PC-3 (cell line): ENCODE measurements around the gene CIDEC. TPM values are rescaled to one million over a fixed set of nuclear protein-coding genes. Genes with fewer than 3 reads are reported as not detected.

Experiments used
- ATAC-seq: fragments of 200-7000 bp; cut with Tn5 transposase; 2 replicates; pipeline ENCODE4 v1.9.1; 2020; ENCODE audit warnings: mild to moderate bottlenecking, moderate library complexity
- BruUV-seq: library from RNA; stranded (reverse); fragments of 400-500 nt; replicated peaks from 2 replicates; lab custom pipeline; 2021; lab: Mats Ljungman, UMichigan
- CTCF ChIA-PET: fragments of 300-600 bp; sonication (Branson Sonifier 250); formaldehyde crosslinking; loops from one replicate; lab custom pipeline; 2022; ENCODE audit warnings: antibody characterized with exemption; lab: Charles Lee
- POLR2A ChIA-PET: fragments of 300-600 bp; sonication (Branson Sonifier 250); formaldehyde crosslinking; loops from one replicate; lab custom pipeline; 2022; ENCODE audit warnings: antibody characterized with exemption; ENCODE audit not compliant: unreplicated experiment; lab: Charles Lee
- DNase-seq: peaks from one replicate; pipeline ENCODE4 v3.0.0-alpha.2; 2015
- H2AFZ ChIP-seq: fragments of 300-600 bp; sonication (generic); 2 replicates; pipeline ENCODE4 v1.6.0; 2016; ENCODE audit warnings: antibody characterized with exemption, low read length
- H3F3A ChIP-seq: fragments of 300-600 bp; sonication (generic); one replicate; pipeline ENCODE4 v1.6.0; 2017; ENCODE audit warnings: antibody characterized with exemption, low read length, control low read depth, mild to moderate bottlenecking; ENCODE audit not compliant: unreplicated experiment
- H3K27ac ChIP-seq: fragments of 300-600 bp; sonication (generic); 2 replicates; pipeline ENCODE4 v1.5.1; 2016; ENCODE audit warnings: mild to moderate bottlenecking, low read length
- H3K27me3 ChIP-seq: fragments of 300-600 bp; sonication (generic); 2 replicates; pipeline ENCODE4 v1.6.1; 2016; ENCODE audit warnings: low read length, mixed read lengths
- H3K36me3 ChIP-seq: fragments of 300-600 bp; sonication (generic); 2 replicates; pipeline ENCODE4 v1.6.1; 2016; ENCODE audit warnings: low read depth, mixed run types, low read length, mixed read lengths
- H3K4me1 ChIP-seq: fragments of 300-600 bp; sonication (generic); 2 replicates; pipeline ENCODE4 v1.5.1; 2016; ENCODE audit warnings: low read length; ENCODE audit not compliant: insufficient read depth
- H3K4me2 ChIP-seq: fragments of 300-600 bp; sonication (generic); 2 replicates; pipeline ENCODE4 v1.6.0; 2016; ENCODE audit warnings: low read length
- H3K4me3 ChIP-seq: fragments of 300-600 bp; sonication (generic); 2 replicates; pipeline ENCODE4 v1.5.1; 2016; ENCODE audit warnings: mild to moderate bottlenecking, low read length, mixed read lengths
- H3K79me2 ChIP-seq: fragments of 300-600 bp; sonication (generic); 2 replicates; pipeline ENCODE4 v1.6.1; 2017; ENCODE audit warnings: low read length, mixed read lengths
- H3K9ac ChIP-seq: fragments of 300-600 bp; sonication (generic); 2 replicates; pipeline ENCODE4 v1.6.0; 2016; ENCODE audit warnings: mild to moderate bottlenecking, low read length
- H3K9me2 ChIP-seq: fragments of 300-600 bp; sonication (generic); replicated peaks from 2 replicates; pipeline ENCODE4 v1.6.1; 2016; ENCODE audit warnings: mixed run types, low read length, mixed read lengths
- H3K9me3 ChIP-seq: fragments of 300-600 bp; sonication (generic); 2 replicates; pipeline ENCODE4 v1.6.1; 2016; ENCODE audit warnings: low read length, mixed read lengths
- H4K20me1 ChIP-seq: fragments of 300-600 bp; sonication (generic); 2 replicates; pipeline ENCODE4 v1.6.1; 2016; ENCODE audit warnings: low read length, mixed read lengths
- EZH2 ChIP-seq: fragments of 300-600 bp; sonication (generic); IDR thresholded peaks from one replicate; pipeline ENCODE4 v1.6.1; 2017; ENCODE audit warnings: antibody characterized with exemption, mild to moderate bottlenecking, low read length; ENCODE audit not compliant: unreplicated experiment
- EZH2phosphoT487 ChIP-seq: fragments of 300-600 bp; sonication (generic); IDR thresholded peaks from 2 replicates; pipeline ENCODE4 v1.6.1; 2018; ENCODE audit warnings: mild to moderate bottlenecking, antibody characterized with exemption, low read length, borderline replicate concordance
- intact Hi-C: fragments of 100-400 bp; cut with micrococcal nuclease; formaldehyde crosslinking; loops from 2 replicates; pipeline ENCODE4 v1.9.0; 2023
- total RNA-seq: library from RNA; depleted of rRNA; stranded (reverse); fragments of >200 nt; gene quantifications from 2 replicates; pipeline ENCODE4 v1.2.3, GENCODE V29; 2014
- TF ChIP-seq, protein P1 (sequence below): fragments of 300-600 bp; sonication (generic); conservative IDR thresholded peaks from 2 replicates; pipeline ENCODE4 v1.5.1; 2017; ENCODE audit warnings: antibody characterized with exemption, low read depth, mild to moderate bottlenecking, low read length

The CIDEC gene
- total RNA-seq, 1 experiment from 2014 or later: not detected

DNA sequence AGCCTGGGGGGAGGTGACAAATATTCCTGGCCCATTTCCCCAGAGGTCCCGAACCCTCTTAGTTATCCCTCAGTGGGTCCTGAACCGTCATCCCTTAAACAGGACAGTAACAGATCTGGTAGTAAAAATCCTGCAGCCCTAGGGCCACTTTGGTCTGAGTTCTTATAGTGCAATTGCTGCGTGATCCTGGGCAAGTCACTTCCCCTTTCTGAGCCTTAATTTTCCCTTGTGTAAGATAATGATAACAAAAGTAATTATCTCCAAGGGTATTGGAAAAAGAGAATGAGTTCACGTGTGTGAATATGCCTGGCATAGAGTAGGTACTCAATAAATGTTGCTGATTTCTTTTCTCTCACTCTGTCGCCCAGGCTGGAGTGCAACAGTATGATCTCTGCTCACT is 7.4 kb upstream of the CIDEC start:
- H3K9me3 ChIP-seq: no peaks in the 10 kb centered on the region
- H2AFZ ChIP-seq: no peak overlapping the region
- intact Hi-C loops: no loop called here
- DNase-seq (no peak), ATAC-seq (no peak)
- TF ChIP-seq, protein P1, sequence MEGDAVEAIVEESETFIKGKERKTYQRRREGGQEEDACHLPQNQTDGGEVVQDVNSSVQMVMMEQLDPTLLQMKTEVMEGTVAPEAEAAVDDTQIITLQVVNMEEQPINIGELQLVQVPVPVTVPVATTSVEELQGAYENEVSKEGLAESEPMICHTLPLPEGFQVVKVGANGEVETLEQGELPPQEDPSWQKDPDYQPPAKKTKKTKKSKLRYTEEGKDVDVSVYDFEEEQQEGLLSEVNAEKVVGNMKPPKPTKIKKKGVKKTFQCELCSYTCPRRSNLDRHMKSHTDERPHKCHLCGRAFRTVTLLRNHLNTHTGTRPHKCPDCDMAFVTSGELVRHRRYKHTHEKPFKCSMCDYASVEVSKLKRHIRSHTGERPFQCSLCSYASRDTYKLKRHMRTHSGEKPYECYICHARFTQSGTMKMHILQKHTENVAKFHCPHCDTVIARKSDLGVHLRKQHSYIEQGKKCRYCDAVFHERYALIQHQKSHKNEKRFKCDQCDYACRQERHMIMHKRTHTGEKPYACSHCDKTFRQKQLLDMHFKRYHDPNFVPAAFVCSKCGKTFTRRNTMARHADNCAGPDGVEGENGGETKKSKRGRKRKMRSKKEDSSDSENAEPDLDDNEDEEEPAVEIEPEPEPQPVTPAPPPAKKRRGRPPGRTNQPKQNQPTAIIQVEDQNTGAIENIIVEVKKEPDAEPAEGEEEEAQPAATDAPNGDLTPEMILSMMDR: no peak
- TF ChIP-seq EZH2phosphoT487 (no peak), EZH2 (no peak)
- H4K20me1 ChIP-seq: no peaks in the 10 kb centered on the region
- BruUV-seq: no TSS peak
- H3K79me2 ChIP-seq: peaks cover 20% of the 10 kb centered on the region
- H3F3A ChIP-seq: peaks cover 4% of the 10 kb centered on the region
- no peaks in the 10 kb centered on the region for H3K9me2 ChIP-seq
- H3K27me3 ChIP-seq: no peaks in the 10 kb centered on the region
- H3K4me1 ChIP-seq: peaks cover 21% of the 10 kb centered on the region
- POLR2A ChIA-PET: no interaction called here
- no peak overlapping the region for H3K9ac ChIP-seq
- H3K4me3 ChIP-seq: no peak overlapping the region
- H3K36me3 ChIP-seq: no peaks in the 10 kb centered on the region
- CTCF ChIA-PET: no interaction called here
- H3K4me2 ChIP-seq: no peak overlapping the region
- no peak overlapping the region for H3K27ac ChIP-seq

DNA sequence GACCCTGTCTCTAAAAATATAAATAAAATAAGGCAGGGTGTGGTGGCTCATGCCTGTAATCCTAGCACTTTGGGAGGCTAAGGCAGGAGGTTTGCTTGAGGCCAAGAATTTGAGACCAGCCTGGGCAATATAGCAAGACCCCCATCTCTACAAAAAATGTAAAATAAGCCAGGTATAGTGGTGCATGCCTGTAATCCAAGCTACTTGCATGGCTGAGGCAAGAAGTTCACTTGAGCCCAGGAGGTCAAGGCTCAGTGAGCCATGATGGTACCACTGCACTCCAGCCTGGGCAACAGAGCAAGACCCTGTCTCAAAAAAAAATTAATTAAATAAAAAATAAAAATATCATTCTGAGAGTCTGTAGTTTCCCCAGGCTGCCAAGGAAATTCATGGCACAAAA is 6.3 kb upstream of the CIDEC start:
- Histone ChIP-seq H3K4me1 (peaks cover 15% of the 10 kb centered on the region), H3K36me3 (no peaks in the 10 kb centered on the region), H3K27ac (no peak overlapping the region), H3K9ac (no peak overlapping the region), H3K4me2 (no peak overlapping the region), H2AFZ (no peak overlapping the region), H3F3A (peaks cover 4% of the 10 kb centered on the region), H3K9me2 (no peaks in the 10 kb centered on the region), H3K79me2 (peaks cover 9% of the 10 kb centered on the region), H3K27me3 (no peaks in the 10 kb centered on the region), H3K4me3 (no peak overlapping the region), H4K20me1 (no peaks in the 10 kb centered on the region), H3K9me3 (no peaks in the 10 kb centered on the region)
- BruUV-seq: no TSS peak
- ATAC-seq (no peak), DNase-seq (no peak)
- CTCF ChIA-PET: no interaction called here
- POLR2A ChIA-PET: no interaction called here
- TF ChIP-seq EZH2 (no peak), EZH2phosphoT487 (no peak)
- TF ChIP-seq, protein P1: no peak
- intact Hi-C loops: no loop called here

DNA sequence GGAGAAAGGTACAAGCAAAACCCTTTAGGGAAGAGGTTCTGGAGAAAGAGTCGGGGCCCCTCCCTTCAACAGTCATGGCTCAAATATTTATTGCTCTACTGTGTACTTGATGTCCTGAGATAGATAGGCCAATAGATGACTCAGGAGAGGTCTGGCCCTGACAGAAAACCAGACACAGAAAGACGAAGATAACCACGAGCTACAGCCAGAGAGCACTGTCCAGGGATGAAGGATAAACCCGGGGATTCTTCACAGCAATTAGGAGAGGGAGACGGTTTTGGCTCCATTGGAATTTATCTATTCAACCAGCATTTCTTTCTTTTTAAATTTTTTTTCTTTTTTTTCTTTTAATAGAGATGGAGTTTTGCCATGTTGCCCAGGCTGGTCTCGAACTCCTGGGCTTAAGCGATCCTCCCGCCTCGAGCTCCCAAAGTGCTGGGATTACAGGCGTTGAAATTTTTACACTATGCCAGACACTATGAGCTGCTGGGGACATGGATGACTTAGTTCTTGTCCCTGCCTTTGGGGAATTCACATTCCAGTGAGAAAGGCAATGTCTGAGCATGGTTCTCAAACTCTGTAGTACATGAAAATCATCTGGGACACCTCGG is 4.6 kb upstream of the CIDEC start:
- ATAC-seq: peak; percentile 98
- H3K27me3 ChIP-seq: no peaks in the 10 kb centered on the region
- H3K9me2 ChIP-seq: no peaks in the 10 kb centered on the region
- no peak overlapping the region for H3K9ac ChIP-seq
- H3F3A ChIP-seq: peaks cover 4% of the 10 kb centered on the region
- H3K4me1 ChIP-seq: peaks cover 15% of the 10 kb centered on the region
- H4K20me1 ChIP-seq: no peaks in the 10 kb centered on the region
- no peak overlapping the region for H3K4me3 ChIP-seq
- H3K79me2 ChIP-seq: no peaks in the 10 kb centered on the region
- 0 out of 2 replicates have a peak overlapping the region, but pooled peaks have one; percentile 22 for H2AFZ ChIP-seq
- peak overlapping the region; percentile 72 for H3K27ac ChIP-seq
- H3K4me2 ChIP-seq: peak overlapping the region; percentile 69
- intact Hi-C loops: loop anchor here (5.0 kb wide), 1 partner anchor 33 kb away; the partner anchor contains the start of gene IL17RC
- BruUV-seq: TSS peak; percentile 99
- ChIA-PET POLR2A (interaction anchor here (0.6 to 0.7 kb wide), 2 partner anchors 9 to 29 kb away, joined by 3 to 5 read pairs; no protein-coding TSS in a partner anchor), CTCF (interaction anchor here (0.6 kb wide), 1 partner anchor 41 kb away, joined by 6 read pairs; no protein-coding TSS in a partner anchor)
- peak; percentile 96 for DNase-seq
- no peak for TF ChIP-seq EZH2phosphoT487
- TF ChIP-seq, protein P1: no peak
- no peak for TF ChIP-seq EZH2
- H3K9me3 ChIP-seq: no peaks in the 10 kb centered on the region
- H3K36me3 ChIP-seq: no peaks in the 10 kb centered on the region
